OCI-LY7 (cell line): ENCODE measurements around the gene RTN4.

Experiments used
- EZH2phosphoT487 ChIP-seq: fragments of 200-600 bp; sonication (generic); IDR thresholded peaks from 2 replicates; pipeline ENCODE4 v1.6.1; 2018; ENCODE audit warnings: low read depth, borderline replicate concordance, mild to moderate bottlenecking, mixed run types, antibody characterized with exemption, low read length, moderate library complexity, mixed read lengths
- TF ChIP-seq, protein P1 (sequence below): fragments of 200-600 bp; sonication (generic); conservative IDR thresholded peaks from 2 replicates; pipeline ENCODE4 v1.5.1; 2014; ENCODE audit warnings: mild to moderate bottlenecking, antibody characterized with exemption, low read length, moderate library complexity, mixed read lengths

DNA sequence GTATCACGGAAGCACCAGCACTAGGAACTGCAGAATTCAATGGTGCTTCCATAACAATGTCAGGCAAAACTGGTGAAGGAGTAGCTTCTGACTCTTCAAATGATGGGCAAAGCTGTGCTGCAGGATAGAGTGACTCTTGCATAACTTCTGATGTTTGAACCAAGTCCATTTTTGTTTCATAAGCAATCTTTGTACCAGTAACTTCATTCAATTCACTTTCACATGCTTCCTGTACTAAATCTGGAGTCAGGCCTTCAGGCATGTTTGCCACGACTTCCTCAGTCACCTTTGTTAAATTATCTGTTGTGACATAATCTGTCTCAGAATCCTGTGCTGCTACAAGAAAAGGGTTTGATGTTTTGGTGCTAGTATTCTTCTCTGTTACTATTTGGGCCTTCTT is 24.0 kb downstream of the RTN4 start:
- TF ChIP-seq, protein P1, sequence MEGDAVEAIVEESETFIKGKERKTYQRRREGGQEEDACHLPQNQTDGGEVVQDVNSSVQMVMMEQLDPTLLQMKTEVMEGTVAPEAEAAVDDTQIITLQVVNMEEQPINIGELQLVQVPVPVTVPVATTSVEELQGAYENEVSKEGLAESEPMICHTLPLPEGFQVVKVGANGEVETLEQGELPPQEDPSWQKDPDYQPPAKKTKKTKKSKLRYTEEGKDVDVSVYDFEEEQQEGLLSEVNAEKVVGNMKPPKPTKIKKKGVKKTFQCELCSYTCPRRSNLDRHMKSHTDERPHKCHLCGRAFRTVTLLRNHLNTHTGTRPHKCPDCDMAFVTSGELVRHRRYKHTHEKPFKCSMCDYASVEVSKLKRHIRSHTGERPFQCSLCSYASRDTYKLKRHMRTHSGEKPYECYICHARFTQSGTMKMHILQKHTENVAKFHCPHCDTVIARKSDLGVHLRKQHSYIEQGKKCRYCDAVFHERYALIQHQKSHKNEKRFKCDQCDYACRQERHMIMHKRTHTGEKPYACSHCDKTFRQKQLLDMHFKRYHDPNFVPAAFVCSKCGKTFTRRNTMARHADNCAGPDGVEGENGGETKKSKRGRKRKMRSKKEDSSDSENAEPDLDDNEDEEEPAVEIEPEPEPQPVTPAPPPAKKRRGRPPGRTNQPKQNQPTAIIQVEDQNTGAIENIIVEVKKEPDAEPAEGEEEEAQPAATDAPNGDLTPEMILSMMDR = no peak
- TF ChIP-seq EZH2phosphoT487 = no peak
